SK-N-SH (cell line): ENCODE data around the gene TLX2. TPM values are rescaled to one million over a fixed set of nuclear protein-coding genes. Genes with fewer than 3 reads are reported as not detected.

Experiments
- CTCF ChIA-PET: fragments of 300-600, 350-600 bp; formaldehyde crosslinking; extraction: SDS; loops from one replicate; lab custom pipeline; 2021; lab: Yijun Ruan, JAX
- POLR2A ChIA-PET: fragments of 350-600 bp; sonication (Branson Sonifier 250); formaldehyde crosslinking; extraction: SDS; loops from one replicate; lab custom pipeline; 2020; ENCODE audit warnings: antibody characterized with exemption, inconsistent platforms; lab: Yijun Ruan, JAX
- DNase-seq: peaks from one replicate; pipeline ENCODE4 v3.0.0; 2012
- H2AFZ ChIP-seq: fragments of 200-600 bp; sonication (generic); 2 replicates; pipeline ENCODE4 v1.8.1; 2016; ENCODE audit warnings: antibody characterized with exemption, mild to moderate bottlenecking, low read depth
- H3F3A ChIP-seq: fragments of 200-600 bp; sonication (generic); replicated peaks from 2 replicates; pipeline ENCODE3; 2016; ENCODE audit warnings: antibody characterized with exemption, mild to moderate bottlenecking; ENCODE audit not compliant: insufficient read depth
- H3K27ac ChIP-seq, 2 experiments: fragments of 200-500 bp in 1 of 2; fragments of 200-600 bp in 1 of 2; sonication (Bioruptor generic) in 1 of 2; sonication (generic), shearing (Covaris generic) in 1 of 2; 2 replicates each; pipeline versions ENCODE4 v1.5.1 to v1.6.1; 2014 to 2016; ENCODE audit warnings: low read depth in 2 of 2, inconsistent platforms in 1 of 2, low read length in 1 of 2, mild to moderate bottlenecking in 1 of 2, mixed read lengths in 1 of 2
- H3K27me3 ChIP-seq: fragments of 200-600 bp; sonication (generic), shearing (Covaris generic); 2 replicates; pipeline ENCODE4 v1.6.1; 2016; ENCODE audit warnings: mixed run types; ENCODE audit not compliant: insufficient read depth
- H3K36me3 ChIP-seq, 2 experiments: fragments of 200-500 bp in 1 of 2; fragments of 200-600 bp in 1 of 2; sonication (Bioruptor generic) in 1 of 2; sonication (generic) in 1 of 2; replicated peaks in 1 of 2; 2 replicates each; pipeline versions ENCODE3 to v1.5.1; 2014 to 2016; ENCODE audit warnings: low read length in 1 of 2, mild to moderate bottlenecking in 1 of 2; ENCODE audit not compliant: insufficient read depth in 2 of 2, control insufficient read depth in 1 of 2
- H3K4me1 ChIP-seq, 2 experiments: fragments of 200-500 bp in 1 of 2; fragments of 200-600 bp in 1 of 2; sonication (Bioruptor generic) in 1 of 2; sonication (generic), shearing (Covaris generic) in 1 of 2; 2 replicates each; pipeline versions ENCODE4 v1.5.1 to v1.6.1; 2014 to 2016; ENCODE audit warnings: low read depth in 1 of 2, low read length in 1 of 2, mixed run types in 1 of 2; ENCODE audit not compliant: insufficient read depth in 2 of 2, control insufficient read depth in 1 of 2
- H3K4me2 ChIP-seq: fragments of 200-600 bp; sonication (generic), shearing (Covaris generic); 2 replicates; pipeline ENCODE4 v1.6.1; 2017; ENCODE audit warnings: mixed run types
- H3K4me3 ChIP-seq, 2 experiments: fragments of 200-500 bp in 1 of 2; fragments of 200-600 bp in 1 of 2; sonication (Bioruptor generic) in 1 of 2; sonication (generic), shearing (Covaris generic) in 1 of 2; 2 replicates each; pipeline versions ENCODE4 v1.5.1 to v1.8.1; 2014 to 2016; ENCODE audit warnings: low read depth in 2 of 2, inconsistent platforms in 1 of 2, low read length in 1 of 2, mild to moderate bottlenecking in 1 of 2, mixed read lengths in 1 of 2, moderate library complexity in 1 of 2
- H3K79me2 ChIP-seq: fragments of 200-600 bp; sonication (generic); 2 replicates; pipeline ENCODE4 v1.8.1; 2017; ENCODE audit warnings: mild to moderate bottlenecking; ENCODE audit not compliant: insufficient read depth
- H3K9ac ChIP-seq: fragments of 200-600 bp; sonication (generic); 2 replicates; pipeline ENCODE4 v1.6.1; 2017; ENCODE audit warnings: mixed run types
- H3K9me2 ChIP-seq: fragments of 200-600 bp; sonication (generic); 2 replicates; pipeline ENCODE4 v1.6.1; 2017; ENCODE audit warnings: mixed run types
- H3K9me3 ChIP-seq: fragments of 200-600 bp; sonication (generic); 2 replicates; pipeline ENCODE4 v1.6.1; 2017; ENCODE audit warnings: mixed run types, mild to moderate bottlenecking, moderate library complexity
- H4K20me1 ChIP-seq: fragments of 200-600 bp; sonication (generic); 2 replicates; pipeline ENCODE4 v1.6.1; 2017; ENCODE audit warnings: mild to moderate bottlenecking, mixed run types; ENCODE audit not compliant: insufficient read depth
- EZH2phosphoT487 ChIP-seq: fragments of 200-600 bp; sonication (generic); IDR thresholded peaks from 2 replicates; pipeline ENCODE4 v1.6.1; 2017; ENCODE audit warnings: low read depth, mixed run types, mild to moderate bottlenecking, antibody characterized with exemption, moderate library complexity, borderline replicate concordance
- FOXJ3 ChIP-seq: sonication (generic); formaldehyde crosslinking; IDR thresholded peaks from 2 replicates; pipeline ENCODE4 v1.5.1; 2020; ENCODE audit warnings: mild to moderate bottlenecking, missing genetic modification reagents
- FOXM1 ChIP-seq: IDR thresholded peaks from 2 replicates; pipeline ENCODE4 v1.4.0; 2012; ENCODE audit warnings: low read depth, mild to moderate bottlenecking
- GATA2 ChIP-seq: sonication (generic); formaldehyde crosslinking; IDR thresholded peaks from 2 replicates; pipeline ENCODE4 v1.5.0; 2020; ENCODE audit warnings: mild to moderate bottlenecking, missing genetic modification reagents
- IRF3 ChIP-seq: fragments of 150-350 bp; IDR thresholded peaks from 2 replicates; pipeline ENCODE4 v1.6.1; 2016; ENCODE audit warnings: mild to moderate bottlenecking, low read depth, low read length
- JUND ChIP-seq: IDR thresholded peaks from 2 replicates; pipeline ENCODE4 v1.4.0; 2012
- MAX ChIP-seq: IDR thresholded peaks from 2 replicates; pipeline ENCODE4 v1.4.0; 2012; ENCODE audit warnings: low read depth
- MEF2A ChIP-seq: IDR thresholded peaks from 2 replicates; pipeline ENCODE4 v1.4.0; 2012; ENCODE audit warnings: low read depth, borderline replicate concordance
- MXI1 ChIP-seq: IDR thresholded peaks from 2 replicates; pipeline ENCODE4 v1.6.1; 2012; ENCODE audit warnings: mild to moderate bottlenecking, low read depth, low read length, improper control_type of control experiment
- NRF1 ChIP-seq: IDR thresholded peaks from 2 replicates; pipeline ENCODE4 v1.6.1; 2012; ENCODE audit warnings: low read depth, mild to moderate bottlenecking, low read length
- RCOR1 ChIP-seq: fragments of 150-350 bp; IDR thresholded peaks from 2 replicates; pipeline ENCODE4 v1.6.1; 2017; ENCODE audit warnings: antibody characterized with exemption, low read length
- RXRA ChIP-seq: IDR thresholded peaks from 2 replicates; pipeline ENCODE4 v1.4.0; 2012; ENCODE audit warnings: low read depth, mild to moderate bottlenecking, borderline replicate concordance
- ZBTB33 ChIP-seq: IDR thresholded peaks from 2 replicates; pipeline ENCODE4 v1.4.0; 2012; ENCODE audit warnings: low read depth, borderline replicate concordance
- WGBS: methylation state at CpG from one replicate; pipeline ENCODE4 v1.1.6; 2017; ENCODE audit warnings: low lambda C conversion rate; 5-methylcytosine and 5-hydroxymethylcytosine counted together
- polyA plus RNA-seq, 3 experiments: library from polyadenylated mRNA; depleted of rRNA; stranded (reverse); fragments of >200 nt; gene quantifications; 2 replicates each; pipeline ENCODE4 v1.2.3, GENCODE V29; 2012
- TF ChIP-seq, protein P1 (sequence below): IDR thresholded peaks from 2 replicates; pipeline ENCODE4; 2012
- TF ChIP-seq, protein P2 (sequence below): IDR thresholded peaks from 2 replicates; pipeline ENCODE4 v1.6.1; 2012; ENCODE audit warnings: mild to moderate bottlenecking, low read depth, low read length, moderate library complexity
- TF ChIP-seq, protein P3 (sequence below): fragments of 200-600 bp; sonication (generic); IDR thresholded peaks from 2 replicates; pipeline ENCODE4 v1.6.1; 2017; ENCODE audit warnings: antibody characterized with exemption, mild to moderate bottlenecking, moderate library complexity

TLX2 gene
- polyA plus RNA-seq, 1 of the 3 experiments (the other 2 are of a cell fraction) = 24.5 TPM

DNA sequence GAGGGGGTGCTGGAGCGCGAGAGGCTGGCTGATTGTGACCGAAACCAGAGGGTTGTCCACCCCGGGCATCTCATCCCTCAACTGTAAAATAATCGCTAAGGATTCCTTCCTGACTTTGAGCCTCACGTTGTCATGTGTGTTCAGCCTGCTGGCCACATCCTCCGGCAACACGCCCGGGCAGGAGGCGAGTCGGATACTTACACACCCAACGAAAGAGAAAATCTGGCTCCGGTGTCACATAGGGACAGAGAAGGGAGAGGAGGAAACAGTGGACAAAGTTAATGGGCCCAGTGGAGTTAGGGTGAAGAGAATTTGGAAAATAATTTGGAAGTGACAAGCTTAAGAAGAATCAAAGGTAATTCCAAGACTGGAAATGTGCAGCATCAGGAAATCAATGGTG lies 2.4 kb downstream of the TLX2 start:
- Histone ChIP-seq H3K27me3 (no peaks in the 10 kb centered on the region), H3K9me2 (no peaks in the 10 kb centered on the region), H3K4me3 (no peak overlapping the region), H3K27ac (no peak overlapping the region), H2AFZ (no peak overlapping the region), H3K4me1 (peaks cover 9 to 15% of the 10 kb centered on the region in 2 experiments; a peak in 1 of 4 replicates), H3K9ac (no peak overlapping the region), H3K4me2 (no peak overlapping the region), H3K9me3 (no peaks in the 10 kb centered on the region), H4K20me1 (no peaks in the 10 kb centered on the region), H3K36me3 (peaks cover 4% of the 10 kb centered on the region in 2 experiments), H3F3A (peaks cover 15% of the 10 kb centered on the region), H3K79me2 (peaks cover 23% of the 10 kb centered on the region; the same call in 1 of the 2 replicates)
- ChIA-PET CTCF (interaction anchor here (1.1 to 2.4 kb wide), 2 partner anchors 8 to 23 kb away, joined by 3 to 7 read pairs; no protein-coding TSS in a partner anchor), POLR2A (no interaction called here)
- 93% methylated on average over 13 of the region's 13 CpGs for WGBS
- no peak for TF ChIP-seq GATA2
- no peak for TF ChIP-seq MAX
- no peak for TF ChIP-seq RXRA
- TF ChIP-seq EZH2phosphoT487 = no peak
- TF ChIP-seq, protein P1, sequence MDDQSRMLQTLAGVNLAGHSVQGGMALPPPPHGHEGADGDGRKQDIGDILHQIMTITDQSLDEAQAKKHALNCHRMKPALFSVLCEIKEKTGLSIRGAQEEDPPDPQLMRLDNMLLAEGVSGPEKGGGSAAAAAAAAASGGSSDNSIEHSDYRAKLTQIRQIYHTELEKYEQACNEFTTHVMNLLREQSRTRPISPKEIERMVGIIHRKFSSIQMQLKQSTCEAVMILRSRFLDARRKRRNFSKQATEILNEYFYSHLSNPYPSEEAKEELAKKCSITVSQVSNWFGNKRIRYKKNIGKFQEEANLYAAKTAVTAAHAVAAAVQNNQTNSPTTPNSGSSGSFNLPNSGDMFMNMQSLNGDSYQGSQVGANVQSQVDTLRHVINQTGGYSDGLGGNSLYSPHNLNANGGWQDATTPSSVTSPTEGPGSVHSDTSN = no peak
- TF ChIP-seq FOXM1 = no peak
- TF ChIP-seq, protein P2, sequence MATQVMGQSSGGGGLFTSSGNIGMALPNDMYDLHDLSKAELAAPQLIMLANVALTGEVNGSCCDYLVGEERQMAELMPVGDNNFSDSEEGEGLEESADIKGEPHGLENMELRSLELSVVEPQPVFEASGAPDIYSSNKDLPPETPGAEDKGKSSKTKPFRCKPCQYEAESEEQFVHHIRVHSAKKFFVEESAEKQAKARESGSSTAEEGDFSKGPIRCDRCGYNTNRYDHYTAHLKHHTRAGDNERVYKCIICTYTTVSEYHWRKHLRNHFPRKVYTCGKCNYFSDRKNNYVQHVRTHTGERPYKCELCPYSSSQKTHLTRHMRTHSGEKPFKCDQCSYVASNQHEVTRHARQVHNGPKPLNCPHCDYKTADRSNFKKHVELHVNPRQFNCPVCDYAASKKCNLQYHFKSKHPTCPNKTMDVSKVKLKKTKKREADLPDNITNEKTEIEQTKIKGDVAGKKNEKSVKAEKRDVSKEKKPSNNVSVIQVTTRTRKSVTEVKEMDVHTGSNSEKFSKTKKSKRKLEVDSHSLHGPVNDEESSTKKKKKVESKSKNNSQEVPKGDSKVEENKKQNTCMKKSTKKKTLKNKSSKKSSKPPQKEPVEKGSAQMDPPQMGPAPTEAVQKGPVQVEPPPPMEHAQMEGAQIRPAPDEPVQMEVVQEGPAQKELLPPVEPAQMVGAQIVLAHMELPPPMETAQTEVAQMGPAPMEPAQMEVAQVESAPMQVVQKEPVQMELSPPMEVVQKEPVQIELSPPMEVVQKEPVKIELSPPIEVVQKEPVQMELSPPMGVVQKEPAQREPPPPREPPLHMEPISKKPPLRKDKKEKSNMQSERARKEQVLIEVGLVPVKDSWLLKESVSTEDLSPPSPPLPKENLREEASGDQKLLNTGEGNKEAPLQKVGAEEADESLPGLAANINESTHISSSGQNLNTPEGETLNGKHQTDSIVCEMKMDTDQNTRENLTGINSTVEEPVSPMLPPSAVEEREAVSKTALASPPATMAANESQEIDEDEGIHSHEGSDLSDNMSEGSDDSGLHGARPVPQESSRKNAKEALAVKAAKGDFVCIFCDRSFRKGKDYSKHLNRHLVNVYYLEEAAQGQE = no peak
- no peak for TF ChIP-seq ZBTB33
- TF ChIP-seq NRF1 = no peak
- no peak for TF ChIP-seq RCOR1
- TF ChIP-seq FOXJ3 (CRISPR knock-in tag) = no peak
- TF ChIP-seq JUND = no peak
- no peak for TF ChIP-seq IRF3
- TF ChIP-seq MEF2A = no peak
- TF ChIP-seq, protein P3, sequence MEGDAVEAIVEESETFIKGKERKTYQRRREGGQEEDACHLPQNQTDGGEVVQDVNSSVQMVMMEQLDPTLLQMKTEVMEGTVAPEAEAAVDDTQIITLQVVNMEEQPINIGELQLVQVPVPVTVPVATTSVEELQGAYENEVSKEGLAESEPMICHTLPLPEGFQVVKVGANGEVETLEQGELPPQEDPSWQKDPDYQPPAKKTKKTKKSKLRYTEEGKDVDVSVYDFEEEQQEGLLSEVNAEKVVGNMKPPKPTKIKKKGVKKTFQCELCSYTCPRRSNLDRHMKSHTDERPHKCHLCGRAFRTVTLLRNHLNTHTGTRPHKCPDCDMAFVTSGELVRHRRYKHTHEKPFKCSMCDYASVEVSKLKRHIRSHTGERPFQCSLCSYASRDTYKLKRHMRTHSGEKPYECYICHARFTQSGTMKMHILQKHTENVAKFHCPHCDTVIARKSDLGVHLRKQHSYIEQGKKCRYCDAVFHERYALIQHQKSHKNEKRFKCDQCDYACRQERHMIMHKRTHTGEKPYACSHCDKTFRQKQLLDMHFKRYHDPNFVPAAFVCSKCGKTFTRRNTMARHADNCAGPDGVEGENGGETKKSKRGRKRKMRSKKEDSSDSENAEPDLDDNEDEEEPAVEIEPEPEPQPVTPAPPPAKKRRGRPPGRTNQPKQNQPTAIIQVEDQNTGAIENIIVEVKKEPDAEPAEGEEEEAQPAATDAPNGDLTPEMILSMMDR = no peak
- no peak for TF ChIP-seq MXI1
- DNase-seq = no peak
